Measurements from ENCODE around the gene SETD1B.

GRCh38 chr12:121843236-121843982, 39.6 kb downstream of the SETD1B start:
- TF ChIP-seq, protein P1, sequence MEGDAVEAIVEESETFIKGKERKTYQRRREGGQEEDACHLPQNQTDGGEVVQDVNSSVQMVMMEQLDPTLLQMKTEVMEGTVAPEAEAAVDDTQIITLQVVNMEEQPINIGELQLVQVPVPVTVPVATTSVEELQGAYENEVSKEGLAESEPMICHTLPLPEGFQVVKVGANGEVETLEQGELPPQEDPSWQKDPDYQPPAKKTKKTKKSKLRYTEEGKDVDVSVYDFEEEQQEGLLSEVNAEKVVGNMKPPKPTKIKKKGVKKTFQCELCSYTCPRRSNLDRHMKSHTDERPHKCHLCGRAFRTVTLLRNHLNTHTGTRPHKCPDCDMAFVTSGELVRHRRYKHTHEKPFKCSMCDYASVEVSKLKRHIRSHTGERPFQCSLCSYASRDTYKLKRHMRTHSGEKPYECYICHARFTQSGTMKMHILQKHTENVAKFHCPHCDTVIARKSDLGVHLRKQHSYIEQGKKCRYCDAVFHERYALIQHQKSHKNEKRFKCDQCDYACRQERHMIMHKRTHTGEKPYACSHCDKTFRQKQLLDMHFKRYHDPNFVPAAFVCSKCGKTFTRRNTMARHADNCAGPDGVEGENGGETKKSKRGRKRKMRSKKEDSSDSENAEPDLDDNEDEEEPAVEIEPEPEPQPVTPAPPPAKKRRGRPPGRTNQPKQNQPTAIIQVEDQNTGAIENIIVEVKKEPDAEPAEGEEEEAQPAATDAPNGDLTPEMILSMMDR (IDR thresholded peaks at IDR 0.05) = no peak
- no peak for TF ChIP-seq ZFX (IDR thresholded peaks at IDR 0.05; ENCODE audit: borderline replicate concordance)
